ENCODE measurements around the gene SLIT3.

GRCh38 chr5:168661593-168662485 is 639.1 kb downstream of the SLIT3 start:
- TF ChIP-seq, protein P1, sequence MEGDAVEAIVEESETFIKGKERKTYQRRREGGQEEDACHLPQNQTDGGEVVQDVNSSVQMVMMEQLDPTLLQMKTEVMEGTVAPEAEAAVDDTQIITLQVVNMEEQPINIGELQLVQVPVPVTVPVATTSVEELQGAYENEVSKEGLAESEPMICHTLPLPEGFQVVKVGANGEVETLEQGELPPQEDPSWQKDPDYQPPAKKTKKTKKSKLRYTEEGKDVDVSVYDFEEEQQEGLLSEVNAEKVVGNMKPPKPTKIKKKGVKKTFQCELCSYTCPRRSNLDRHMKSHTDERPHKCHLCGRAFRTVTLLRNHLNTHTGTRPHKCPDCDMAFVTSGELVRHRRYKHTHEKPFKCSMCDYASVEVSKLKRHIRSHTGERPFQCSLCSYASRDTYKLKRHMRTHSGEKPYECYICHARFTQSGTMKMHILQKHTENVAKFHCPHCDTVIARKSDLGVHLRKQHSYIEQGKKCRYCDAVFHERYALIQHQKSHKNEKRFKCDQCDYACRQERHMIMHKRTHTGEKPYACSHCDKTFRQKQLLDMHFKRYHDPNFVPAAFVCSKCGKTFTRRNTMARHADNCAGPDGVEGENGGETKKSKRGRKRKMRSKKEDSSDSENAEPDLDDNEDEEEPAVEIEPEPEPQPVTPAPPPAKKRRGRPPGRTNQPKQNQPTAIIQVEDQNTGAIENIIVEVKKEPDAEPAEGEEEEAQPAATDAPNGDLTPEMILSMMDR (IDR thresholded peaks at IDR 0.05): no peak
- TF ChIP-seq, protein P2, sequence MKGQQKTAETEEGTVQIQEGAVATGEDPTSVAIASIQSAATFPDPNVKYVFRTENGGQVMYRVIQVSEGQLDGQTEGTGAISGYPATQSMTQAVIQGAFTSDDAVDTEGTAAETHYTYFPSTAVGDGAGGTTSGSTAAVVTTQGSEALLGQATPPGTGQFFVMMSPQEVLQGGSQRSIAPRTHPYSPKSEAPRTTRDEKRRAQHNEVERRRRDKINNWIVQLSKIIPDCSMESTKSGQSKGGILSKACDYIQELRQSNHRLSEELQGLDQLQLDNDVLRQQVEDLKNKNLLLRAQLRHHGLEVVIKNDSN (IDR thresholded peaks at IDR 0.05; ENCODE audit: borderline replicate concordance, low read depth): no peak
- no peak for TF ChIP-seq ELF1 (IDR thresholded peaks at IDR 0.05)

All from SK-N-SH (cell line).